Stimulated activated CD4-positive, alpha-beta T cell treated with anti-CD3 and anti-CD28 coated beads, Interleukin-1b, Interleukin-23, amount 100 ng/mL, for 1 hour (primary cell): ENCODE results near the gene PRKD2.

ENCODE experiments used
- DNase-seq, 2 donors: peaks; one replicate each; pipeline ENCODE4 v3.0.0-alpha.2; 2020; ENCODE audit warnings: low read depth in 2 of 2

The PRKD2 gene

GRCh38 chr19:46704379-46705076, 12.4 kb downstream of the PRKD2 start:
- peak; percentile 80 to 97 for DNase-seq

GRCh38 chr19:46700704-46701103, 16.2 kb downstream of the PRKD2 start:
- DNase-seq, result no peak

DNA sequence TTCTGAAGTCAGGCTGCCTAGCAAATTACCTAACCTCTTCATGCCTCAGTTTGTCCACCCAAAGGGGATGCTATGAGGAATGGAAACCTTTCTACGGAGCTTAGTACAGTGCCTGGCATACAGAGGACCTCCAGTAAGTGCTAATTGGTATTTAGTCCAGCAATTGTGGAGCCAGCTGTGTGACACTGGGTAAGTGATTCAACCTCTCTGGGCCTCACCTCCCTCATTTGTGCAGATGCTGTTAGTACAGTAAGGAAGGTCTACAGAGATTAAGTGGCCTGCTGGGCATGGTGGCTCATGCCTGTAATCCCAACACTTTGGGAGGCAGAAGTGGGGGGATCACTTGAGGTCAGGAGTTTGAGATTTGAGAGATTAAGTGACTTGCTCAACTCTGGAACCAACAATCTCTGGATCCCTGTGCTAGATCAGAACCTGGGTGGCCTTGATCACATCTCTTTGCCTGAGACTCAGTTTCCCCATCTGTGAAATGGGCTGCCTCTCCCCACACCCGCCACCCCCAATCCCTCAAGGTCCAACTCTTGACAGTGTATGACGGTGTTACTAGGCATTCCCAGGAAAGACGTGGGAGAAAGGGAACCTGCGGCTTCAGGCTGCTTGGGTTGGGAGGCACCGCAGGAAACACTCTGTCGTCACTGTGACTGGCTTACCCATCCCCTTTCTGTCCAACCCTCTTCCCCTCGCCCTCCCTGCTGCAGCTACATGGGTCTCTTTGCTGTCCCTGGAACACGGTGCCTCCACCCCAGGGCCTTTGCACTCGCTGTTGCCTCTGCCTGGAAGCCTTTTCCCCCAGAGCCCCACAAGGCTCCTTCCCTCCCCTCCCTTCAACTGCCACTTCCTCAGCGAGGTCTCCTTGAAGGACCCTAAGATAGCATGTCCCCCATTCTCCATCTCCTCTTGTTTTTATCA, 18.3 kb downstream of the PRKD2 start:
- DNase-seq, result no peak

DNA sequence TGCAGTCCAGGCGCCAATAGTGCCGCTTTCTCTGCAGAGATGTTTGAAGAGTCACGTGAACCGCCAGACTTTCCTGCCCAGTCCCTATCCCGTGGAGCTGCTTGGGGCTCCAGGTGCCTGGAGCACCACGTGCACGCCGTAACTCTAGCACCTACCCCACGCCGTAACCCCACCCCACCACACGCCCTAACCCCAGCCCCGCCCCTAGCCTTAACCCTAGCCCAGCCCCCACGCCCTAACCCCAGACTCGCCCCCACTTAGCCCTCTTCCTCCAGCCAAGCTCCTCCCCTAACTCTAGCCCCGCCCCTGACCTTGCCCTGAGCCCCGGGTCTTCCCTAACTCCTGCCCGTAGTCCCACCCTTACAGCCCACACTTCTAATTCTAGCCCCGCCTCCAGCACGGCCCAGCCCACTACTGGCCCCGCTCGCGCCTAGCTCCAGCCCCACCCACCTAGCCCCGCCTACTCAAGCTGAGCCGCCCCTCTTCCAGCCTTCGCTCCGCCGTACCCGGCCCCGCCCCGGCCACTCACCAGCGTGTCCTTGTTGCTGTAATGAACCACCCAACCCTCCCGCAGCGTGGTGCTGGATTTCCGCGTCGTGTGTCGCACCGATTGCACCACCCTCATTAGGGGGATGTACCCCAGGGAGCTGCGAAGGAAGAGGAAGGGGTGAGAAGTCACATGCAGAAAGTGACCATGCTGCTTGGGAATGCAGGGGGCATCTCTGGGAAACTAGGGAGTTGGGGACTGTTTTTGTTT, 19.5 kb downstream of the PRKD2 start:
- no peak for DNase-seq

GRCh38 chr19:46696866-46697203, 20.1 kb downstream of the PRKD2 start:
- DNase-seq, result no peak

GRCh38 chr19:46696052-46696451, 20.9 kb downstream of the PRKD2 start:
- no peak for DNase-seq

- DNase-seq, result no peak
These were observed 23.2 kb downstream of the PRKD2 start for GRCh38 chr19:46693760-46694159.

DNA sequence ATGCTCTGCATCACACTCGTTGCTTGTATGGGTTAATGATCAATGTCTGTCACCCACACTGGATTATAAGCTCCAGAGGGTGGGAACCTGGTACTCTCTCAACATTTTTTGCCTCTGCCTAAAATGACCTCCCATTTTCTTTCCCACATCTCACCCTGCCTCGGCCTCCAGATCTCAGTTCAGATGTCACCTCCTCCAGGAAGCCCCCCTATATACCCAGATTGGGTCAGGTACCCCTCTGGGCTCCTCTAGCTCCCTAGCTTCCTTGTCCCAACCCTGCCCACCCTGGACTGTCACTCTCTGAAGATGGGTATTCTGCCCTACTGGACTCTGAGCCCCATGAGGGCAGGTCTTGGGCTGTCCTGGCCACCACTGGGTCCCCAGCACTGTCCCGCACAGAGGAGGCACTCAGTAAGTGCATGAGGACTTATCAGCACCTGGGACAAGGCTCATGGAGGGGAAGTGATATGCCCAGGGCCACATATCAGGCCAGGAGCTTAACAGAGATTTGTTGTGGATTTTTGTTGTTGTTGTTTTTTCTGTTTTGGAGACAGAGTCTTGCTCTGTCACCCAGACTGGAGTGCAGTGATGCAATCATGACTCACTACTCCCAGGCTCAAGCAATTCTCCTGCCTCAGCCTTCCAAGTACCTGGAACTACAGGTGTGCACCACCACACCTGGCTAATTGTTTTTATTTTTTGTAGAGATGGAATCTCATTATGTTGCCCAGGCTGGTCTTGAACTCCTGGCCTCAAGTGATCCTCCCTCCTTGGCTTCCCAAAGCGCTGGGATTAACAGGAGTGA, 23.8 kb downstream of the PRKD2 start:
- no peak for DNase-seq

GRCh38 chr19:46691948-46692347, 25.0 kb downstream of the PRKD2 start:
- DNase-seq, result no peak

DNA sequence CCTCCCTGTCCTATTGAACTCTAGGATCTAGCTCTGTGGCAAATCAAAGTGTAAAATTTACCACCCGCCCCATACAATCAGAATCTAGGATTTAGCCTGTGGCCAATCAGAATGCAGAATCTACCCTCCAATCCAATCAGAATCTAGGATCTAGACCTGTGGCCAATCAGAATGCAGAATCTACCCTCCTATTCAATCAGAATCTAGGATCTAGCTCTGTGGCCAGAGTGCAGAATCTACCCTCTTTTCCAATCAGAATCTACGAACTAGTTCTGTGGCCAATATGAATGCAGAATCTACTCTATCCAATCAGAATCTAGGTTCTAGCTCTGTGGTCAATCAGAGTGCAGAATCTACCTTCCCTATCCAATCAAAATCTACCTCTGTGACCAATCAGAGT, 25.8 kb downstream of the PRKD2 start:
- DNase-seq, result no peak

DNA sequence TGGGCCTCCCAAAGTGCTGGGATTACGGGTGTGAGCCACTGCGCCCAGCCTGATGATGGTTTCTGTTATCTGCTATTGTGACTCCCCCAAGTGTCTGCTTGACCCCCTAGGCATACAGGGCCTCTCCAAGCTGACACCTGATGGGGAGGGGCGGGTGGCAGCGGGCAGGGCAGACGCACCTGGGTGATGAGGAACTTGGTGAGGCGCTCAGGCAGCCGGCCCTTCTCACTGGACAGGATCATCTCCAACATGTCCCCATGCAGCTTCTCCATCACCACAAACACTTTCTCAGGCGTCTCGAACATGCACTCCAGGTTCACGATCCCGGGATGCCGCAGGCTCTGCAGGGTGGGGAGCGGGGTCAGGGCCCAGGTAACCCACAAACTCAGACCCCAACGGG, 27.6 kb downstream of the PRKD2 start:
- DNase-seq, result no peak

GRCh38 chr19:46687438-46688145, 29.3 kb downstream of the PRKD2 start:
- no peak for DNase-seq

DNA sequence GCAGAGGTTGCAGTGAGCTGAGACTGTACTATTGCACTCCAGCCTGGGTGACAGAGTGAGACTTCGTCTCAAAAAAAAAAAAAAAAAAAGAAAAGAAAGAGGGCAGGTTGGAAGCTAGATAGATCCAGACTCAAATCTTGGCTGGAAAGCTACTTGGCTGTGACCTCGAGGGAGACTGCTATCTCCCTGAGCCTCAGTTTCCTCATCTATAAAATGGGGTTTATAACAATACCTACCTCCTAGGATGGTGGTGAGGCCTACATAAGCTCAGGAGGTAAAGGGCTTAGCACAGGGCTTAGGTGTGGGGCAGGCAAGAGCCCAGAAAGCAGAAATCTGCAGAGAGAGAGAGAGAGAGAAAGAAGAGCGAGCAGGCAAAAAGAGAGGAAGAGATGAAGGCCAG, 31.7 kb downstream of the PRKD2 start:
- no peak for DNase-seq

DNA sequence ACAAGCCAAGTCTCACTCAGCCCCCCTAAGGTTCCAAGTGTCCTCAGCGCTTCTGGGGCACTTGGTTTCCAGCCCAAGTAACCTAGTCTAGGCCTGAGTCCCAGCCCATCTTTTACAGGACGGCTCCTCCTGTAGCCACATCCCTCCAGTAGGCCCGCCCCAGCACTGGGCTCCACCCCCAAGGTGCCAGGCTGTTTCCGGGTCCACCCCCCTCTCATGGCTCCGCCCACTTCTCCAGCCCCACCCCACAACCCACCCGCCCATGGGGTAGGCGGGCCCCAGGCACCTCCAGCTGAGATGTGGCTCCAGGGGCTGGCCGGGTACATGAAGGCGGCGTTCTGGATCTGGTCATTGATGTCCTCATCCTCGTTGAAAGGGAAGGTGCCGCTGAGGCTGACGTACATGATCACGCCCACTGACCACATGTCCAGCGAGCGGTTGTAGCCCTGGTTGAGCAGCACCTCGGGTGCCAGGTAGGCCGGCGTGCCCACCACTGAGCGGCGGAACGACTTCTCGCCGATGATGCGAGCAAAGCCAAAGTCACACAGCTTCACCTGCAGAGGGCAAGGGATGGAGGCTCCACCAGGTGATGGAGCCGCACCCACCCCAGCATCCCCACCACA, 38.7 kb downstream of the PRKD2 start:
- peak in 1 of 2 donors; percentile 31 for DNase-seq

- DNase-seq, result no peak
These were observed 42.3 kb downstream of the PRKD2 start for GRCh38 chr19:46674416-46675178.

GRCh38 chr19:46670813-46671212, 46.1 kb downstream of the PRKD2 start:
- DNase-seq, result no peak

- no peak for DNase-seq
These were observed 48.3 kb downstream of the PRKD2 start for GRCh38 chr19:46668662-46669061.

DNA sequence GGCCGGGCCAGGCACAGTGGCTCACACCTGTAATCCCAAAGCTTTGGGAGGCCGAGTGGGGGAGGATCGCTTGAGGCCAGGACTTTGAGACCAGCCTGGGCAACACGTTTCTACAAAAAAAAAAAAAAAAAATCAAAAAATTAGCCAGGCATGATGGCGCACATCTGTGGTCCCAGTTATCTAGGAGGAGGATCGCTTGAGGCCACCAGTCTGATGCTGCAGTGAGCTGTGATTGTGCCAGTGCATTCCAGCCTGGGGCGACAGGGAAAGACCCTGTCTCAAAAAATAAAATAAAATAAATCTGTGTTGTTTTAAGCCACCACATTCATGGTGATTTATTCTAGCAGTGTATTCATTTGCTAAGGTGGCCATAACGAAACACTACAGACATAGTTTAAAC, 51.8 kb downstream of the PRKD2 start:
- no peak for DNase-seq

DNA sequence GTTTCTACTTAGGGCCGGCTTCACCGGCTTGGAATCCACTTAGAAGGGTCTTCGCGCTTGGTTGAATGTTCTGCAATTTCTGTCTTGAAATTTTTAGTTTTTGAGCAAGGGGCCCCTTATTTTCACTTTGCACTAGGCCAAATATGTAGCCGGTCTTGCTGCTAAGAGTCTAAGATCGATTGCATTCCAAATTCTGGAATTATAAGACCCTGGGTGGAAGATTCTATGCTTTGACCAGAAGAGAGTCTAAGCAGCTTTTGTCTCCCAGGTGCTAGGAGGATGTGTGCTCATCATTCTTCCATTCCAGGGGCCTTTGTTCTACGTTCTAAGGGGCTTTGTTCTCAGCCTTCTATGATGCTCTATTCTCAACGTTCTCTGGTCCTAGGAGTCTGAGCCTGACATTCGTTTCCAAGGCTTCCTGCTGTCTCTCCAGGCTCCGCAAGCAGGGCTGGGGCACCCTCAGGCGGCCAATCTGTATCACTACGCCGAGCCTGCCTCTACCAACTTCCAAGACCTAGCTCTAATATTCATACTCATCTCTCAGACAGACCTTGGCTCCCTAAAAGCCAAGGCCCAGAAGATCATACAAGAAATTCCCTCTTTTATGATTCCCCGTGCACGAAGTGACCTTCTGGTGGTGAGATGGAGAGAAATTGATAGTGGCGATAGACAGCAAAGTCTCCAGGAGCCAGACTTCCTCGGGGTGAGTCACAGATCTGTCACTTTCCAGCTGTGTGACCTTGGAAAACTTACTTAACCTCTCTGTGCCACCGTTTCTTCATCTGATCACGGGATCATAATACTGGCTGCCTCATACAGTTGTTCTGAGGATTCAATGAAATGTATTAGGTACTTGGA, 55.0 kb downstream of the PRKD2 start:
- DNase-seq, result peak; percentile 46
